ENCODE data around the gene SH3GL2.

DNA sequence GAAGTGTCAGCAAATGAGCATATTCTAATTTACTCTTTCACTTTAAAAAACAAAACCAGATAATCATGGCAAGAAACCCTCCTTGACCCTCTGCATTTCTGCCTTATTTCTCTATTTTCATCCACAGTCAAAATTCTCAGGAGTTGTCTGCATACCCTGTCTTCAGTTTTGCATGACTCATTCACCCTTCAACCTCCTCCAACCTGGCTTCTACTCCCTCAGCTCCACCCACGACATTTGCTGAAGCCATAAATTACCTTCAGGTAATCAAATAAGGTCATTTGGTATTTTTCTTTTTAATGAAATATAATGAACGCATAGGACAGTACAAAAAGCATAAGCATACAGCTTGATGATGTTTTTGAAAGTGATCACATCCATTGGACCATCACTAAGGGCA is 27.8 kb upstream of the SH3GL2 start:
- TF ChIP-seq EZH2 (IDR thresholded peaks at IDR 0.05; ENCODE audit: low read length), result no peak
- TF ChIP-seq, protein P1, sequence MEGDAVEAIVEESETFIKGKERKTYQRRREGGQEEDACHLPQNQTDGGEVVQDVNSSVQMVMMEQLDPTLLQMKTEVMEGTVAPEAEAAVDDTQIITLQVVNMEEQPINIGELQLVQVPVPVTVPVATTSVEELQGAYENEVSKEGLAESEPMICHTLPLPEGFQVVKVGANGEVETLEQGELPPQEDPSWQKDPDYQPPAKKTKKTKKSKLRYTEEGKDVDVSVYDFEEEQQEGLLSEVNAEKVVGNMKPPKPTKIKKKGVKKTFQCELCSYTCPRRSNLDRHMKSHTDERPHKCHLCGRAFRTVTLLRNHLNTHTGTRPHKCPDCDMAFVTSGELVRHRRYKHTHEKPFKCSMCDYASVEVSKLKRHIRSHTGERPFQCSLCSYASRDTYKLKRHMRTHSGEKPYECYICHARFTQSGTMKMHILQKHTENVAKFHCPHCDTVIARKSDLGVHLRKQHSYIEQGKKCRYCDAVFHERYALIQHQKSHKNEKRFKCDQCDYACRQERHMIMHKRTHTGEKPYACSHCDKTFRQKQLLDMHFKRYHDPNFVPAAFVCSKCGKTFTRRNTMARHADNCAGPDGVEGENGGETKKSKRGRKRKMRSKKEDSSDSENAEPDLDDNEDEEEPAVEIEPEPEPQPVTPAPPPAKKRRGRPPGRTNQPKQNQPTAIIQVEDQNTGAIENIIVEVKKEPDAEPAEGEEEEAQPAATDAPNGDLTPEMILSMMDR (optimal IDR thresholded peaks at IDR 0.05 in 1 of 3, IDR thresholded peaks at IDR 0.05 in 1 of 3, conservative IDR thresholded peaks at IDR 0.05 in 1 of 3; ENCODE audit: extremely low read depth in 1 of 3, insufficient read depth in 2 of 3, low read length in 3 of 3), result no peak
